Measurements from ENCODE around the gene TMEM121.
"Not testable (repeated sequence)": the region's sequence is repeated elsewhere in the genome, so short reads cannot be mapped to it uniquely, and the experiment has no call there.

Gene TMEM121

DNA sequence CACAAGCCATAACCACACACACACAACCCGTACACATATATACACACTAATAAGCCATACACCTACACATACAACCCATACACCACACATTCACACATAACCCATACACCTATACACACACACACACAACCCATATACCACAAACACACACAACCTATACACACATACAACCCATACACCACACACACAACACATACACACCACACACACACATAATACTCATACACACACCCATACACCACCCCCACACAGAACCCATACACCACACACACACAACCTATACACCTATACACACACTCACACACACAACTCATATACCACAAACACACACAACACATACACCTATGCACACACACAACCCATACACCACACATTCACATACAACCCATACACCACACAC lies 44.1 kb downstream of the TMEM121 start:
- no peak for DNase-seq (ENCODE audit: low spot score)

DNA sequence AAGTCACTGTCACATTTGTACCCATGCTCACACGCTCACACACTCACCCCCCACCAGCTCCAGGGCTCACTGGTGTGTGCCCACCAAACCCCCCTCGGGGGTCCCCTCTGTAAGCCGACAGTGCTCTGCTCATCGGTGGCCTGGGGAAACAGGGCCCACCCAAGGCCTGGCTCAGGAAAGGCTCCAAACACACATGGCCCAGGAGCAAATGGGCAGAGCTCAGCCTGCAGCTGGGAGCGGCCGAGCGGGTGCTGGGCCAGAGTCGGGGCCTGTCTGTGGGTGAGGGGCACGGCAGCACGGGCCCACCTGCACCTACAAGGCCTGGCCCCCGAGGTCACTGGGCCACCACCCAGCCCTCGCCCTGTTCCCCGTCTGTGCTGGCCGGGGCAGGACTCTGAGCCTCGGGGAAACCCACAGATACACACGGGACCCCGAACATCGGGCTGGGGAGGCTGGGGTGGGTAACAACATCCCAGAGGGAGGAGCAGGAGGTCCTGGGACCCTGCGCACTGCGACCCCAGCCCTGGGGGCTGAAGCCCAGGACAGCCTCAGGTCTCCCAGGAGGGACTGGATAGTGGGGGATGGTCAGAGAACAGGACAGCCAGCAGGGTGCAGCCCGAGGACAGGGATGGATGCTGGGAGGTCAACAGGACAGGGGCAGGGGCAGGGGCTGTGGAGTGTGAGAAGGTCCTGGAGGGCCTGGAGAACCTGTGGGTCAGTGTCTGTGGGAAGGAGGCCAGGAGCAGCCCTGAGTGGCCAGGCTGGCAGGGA lies 45.0 kb downstream of the TMEM121 start:
- DNase-seq (ENCODE audit: low spot score): not testable (repeated sequence)

DNA sequence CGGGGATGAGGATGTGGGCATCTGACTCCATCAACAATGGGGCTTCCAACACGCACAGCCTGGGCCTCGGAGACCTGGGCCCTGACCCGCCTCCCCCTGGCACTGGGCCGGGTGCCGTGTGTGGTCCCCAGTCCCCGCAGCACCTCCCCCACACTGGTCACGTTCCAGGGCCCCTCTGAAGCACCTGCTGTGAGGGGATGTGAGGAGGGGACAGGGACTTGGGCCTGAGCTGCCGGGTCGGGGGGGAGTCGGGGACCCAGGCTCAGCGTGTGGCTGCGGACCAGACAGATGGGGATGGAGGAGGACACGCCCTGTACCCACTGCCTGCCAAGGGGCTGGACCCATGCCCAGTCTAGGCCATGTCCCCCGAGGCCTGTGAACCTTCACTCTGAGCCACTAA lies 45.7 kb downstream of the TMEM121 start:
- not testable (repeated sequence) for DNase-seq (ENCODE audit: low spot score)

DNA sequence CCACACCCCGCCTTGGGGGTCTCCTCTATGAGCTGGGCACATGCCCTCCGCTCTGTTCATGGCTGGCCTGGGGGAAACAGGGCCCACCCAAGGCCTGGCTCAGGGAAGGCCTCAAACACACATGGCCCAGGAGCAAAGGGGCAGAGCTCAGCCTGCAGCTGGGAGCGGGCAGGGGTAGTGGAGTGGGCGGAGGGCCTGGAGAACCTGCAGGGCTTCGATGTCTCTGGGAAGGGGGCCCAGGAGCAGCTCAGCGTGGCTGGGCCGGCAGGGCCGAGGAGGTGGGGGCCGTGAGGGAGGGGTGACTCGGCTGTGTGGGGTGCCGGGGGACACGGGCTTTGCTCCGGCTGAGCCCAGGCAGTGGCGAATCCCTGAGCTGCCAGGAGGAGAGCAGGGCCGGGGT lies 47.5 kb downstream of the TMEM121 start:
- not testable (repeated sequence) for DNase-seq (ENCODE audit: low spot score)

DNA sequence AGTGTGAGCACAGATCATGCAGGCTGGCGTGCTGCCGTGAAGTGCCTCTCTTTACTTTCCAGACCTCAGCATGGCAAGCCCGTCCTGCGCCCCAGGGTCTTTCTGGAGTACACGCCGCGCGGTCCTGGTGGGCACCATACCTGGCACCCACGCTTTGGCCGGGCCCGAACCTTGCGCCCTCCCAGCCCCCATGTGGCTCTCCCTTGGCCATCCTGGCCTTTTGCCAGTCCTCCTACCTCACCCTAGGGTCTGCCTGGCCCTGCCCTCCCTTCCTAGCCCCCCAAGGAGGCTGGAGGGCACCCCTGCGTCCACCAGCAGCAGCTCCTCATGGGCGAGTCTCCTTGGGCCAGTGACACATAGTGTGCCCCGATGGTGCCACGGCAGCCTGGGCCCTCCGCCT lies 48.0 kb downstream of the TMEM121 start:
- not testable (repeated sequence) for DNase-seq (ENCODE audit: low spot score)

DNA sequence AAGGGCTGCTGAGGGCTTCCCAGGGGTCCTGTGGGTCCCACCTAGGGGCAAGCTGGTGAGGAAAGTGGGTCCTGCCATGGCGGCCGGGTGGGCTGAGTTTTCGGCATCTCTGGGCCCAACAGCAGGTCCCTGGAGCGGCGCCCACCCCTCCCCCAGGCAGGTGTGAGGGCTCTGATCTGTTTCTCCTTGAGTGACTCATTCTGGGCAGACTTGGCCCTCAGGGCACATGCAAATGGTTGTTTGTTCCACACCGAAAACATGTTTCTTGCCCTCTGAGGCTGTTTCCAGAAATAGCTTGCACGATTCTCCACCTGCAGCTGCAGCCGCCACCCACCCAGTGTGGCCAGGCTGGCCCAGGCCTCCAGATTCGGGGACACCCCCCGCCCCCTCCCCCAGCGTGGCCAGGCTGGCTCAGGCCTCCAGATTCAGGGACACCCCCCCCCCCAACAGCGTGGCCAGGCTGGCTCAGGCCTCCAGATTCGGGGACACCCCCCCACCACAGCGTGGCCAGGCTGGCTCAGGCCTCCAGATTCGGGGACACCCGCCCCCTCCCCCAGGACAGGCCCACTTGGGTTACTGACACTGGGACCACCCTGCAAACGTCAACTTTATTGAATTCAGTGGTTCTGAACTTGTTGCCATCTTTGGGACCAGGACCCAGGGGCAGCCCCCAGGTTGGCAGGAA lies 48.8 kb downstream of the TMEM121 start:
- not testable (repeated sequence) for DNase-seq (ENCODE audit: low spot score)

DNA sequence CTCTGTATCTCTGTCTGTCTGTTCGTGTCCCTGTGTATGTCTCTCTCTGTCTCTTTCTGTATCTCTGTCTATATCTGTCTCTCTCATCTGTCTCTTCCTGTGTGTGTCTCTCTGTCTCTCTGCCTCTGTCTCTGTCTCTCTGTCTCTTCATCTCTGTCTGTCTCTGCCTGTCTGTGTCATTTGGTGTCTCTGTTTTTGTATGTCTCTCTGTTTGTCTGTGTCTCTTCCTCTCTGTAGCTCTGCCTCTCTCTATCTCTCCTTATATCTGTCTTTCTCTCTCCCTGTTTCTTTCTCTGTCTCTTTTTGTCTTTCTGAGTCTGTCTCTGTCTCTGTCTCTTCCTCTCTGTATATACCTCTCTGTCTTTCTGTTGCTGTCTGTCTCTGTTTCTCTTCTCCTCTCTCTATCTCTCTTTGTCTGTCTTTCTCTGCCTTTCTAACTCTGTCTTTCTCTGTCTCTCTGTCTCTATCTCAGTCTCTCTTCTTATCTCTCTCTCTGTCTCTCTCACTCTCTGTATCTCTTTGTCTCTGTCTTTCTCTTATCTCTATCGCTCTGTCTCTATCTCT lies 50.2 kb downstream of the TMEM121 start:
- no peak for DNase-seq (ENCODE audit: low spot score)

DNA sequence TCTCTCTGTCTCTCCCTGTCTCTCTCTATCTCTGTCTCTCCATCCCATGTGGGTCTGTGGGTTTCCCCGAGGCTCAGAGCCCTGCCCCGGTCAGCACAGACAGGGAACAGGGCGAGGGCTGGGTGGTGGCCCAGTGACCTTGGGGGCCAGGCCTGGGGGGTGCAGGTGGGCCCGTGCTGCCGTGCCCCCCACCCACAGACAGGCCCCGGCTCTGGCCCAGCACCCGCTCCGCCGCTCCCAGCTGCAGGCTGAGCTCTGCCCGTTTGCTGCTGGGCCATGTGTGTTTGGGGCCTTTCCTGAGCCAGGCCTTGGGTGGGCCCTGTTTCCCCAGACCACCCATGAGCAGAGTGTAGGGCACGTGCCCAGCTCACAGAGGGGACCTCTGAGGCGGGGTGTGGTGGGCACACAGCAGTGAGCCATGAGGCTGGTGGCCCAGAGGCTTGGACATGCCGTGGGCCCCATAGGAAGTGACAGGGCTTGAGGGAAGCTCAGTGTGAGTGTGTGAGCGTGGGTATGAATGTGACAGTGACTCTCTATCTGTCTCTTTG lies 51.0 kb downstream of the TMEM121 start:
- DNase-seq (ENCODE audit: low spot score): peak; percentile 16

DNA sequence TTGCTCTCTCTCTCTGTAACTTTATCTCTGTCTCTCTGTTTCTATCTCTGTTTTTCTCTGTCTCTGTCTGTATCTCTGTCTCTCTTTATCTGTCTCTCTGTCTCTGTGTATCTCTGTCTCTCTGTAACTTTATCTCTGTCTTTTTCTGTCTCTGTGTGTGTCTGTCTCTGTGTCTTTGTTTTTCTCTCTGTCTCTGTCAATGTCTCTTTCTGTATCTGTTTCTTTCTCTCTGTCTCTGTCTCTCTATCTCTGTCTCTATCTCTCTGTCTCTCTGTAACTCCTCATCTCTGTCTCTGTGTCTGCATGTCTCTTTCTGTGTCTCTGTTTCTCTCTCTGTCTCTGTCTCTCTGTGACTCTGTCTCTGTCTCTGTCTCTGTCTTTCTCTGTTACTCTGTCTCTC lies 51.7 kb downstream of the TMEM121 start:
- no peak for DNase-seq (ENCODE audit: low spot score)

DNA sequence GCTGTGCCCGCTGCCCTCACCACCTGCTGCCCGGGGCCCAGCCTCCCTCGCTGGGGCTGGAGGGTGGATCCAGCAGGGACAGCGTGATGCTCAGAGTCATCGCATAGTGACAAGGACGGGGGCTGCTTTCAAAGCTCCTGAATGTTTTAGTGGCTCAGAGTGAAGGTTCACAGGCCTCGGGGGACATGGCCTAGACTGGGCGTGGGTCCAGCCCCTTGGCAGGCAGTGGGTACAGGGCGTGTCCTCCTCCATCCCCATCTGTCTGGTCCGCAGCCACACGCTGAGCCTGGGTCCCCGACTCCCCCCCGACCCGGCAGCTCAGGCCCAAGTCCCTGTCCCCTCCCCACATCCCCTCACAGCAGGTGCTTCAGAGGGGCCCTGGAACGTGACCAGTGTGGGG lies 52.8 kb downstream of the TMEM121 start:
- DNase-seq (ENCODE audit: low spot score): not testable (repeated sequence)
